Measurements from ENCODE around the gene SYNC.

SYNC gene

DNA sequence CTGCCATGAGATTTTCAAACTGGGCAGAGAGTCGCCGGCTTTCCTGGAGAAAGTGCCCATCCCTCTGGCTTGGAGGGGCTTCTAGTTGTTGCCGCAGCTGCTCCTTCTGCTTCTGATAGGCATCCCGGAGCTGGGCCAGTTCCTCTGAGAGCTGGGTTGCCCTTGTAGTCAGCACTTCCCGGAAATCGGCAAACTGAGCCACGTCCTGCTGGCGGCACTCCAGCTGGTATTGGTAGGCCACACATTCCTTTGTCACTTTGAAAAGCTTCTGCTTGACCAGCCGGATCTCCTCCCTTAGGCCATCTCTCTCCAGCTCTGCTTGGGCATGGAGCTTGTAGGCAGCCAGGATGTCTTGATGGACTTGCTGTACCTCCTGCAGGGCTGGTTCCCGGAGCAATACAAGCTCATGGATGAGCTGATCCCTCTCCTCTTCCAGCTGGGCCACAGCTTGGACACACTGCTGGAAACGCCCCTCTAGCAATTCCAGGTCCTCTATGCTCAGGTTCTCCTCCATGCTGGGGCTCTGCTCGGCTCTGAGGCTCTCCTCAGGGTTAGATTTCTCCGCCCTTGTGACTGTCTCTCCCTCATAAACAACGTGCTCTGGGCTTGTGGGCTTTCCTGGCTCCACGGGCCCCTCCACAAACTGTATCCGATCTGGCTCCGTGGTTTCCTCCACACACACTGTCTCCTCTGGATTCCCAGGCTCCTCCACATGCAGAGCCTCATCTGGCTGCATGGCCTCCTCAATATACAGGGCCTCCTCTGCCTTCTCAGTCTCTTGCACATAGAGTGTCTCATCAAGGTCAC is 7.3 kb downstream of the SYNC start:
- Histone ChIP-seq H3K18ac (ENCODE audit: low read length) (no peak overlapping the region), H3K79me1 (ENCODE audit: low read length) (no peaks in the 10 kb centered on the region), H3K27ac (ENCODE audit: low read depth, low read length) (no peak overlapping the region), H4K5ac (ENCODE audit: low read length) (no peak overlapping the region), H3K36me3 (ENCODE audit: control insufficient read depth, insufficient read depth, low read length) (no peaks in the 10 kb centered on the region), H2BK120ac (ENCODE audit: low read depth, low read length) (no peak overlapping the region), H3K9ac (ENCODE audit: low read length) (no peak overlapping the region), H3K4me3 (ENCODE audit: low read length) (no peak overlapping the region), H3K23ac (ENCODE audit: low read length) (no peak overlapping the region), H2BK15ac (replicated peaks; ENCODE audit: low read depth) (no peak overlapping the region), H4K8ac (ENCODE audit: low read depth, low read length) (no peak overlapping the region), H3K56ac (ENCODE audit: low read length) (no peak overlapping the region), H3K79me2 (ENCODE audit: control insufficient read depth, insufficient read depth, low read length) (no peaks in the 10 kb centered on the region), H3K4me1 (ENCODE audit: control insufficient read depth, low read depth, low read length) (no peaks in the 10 kb centered on the region), H2BK5ac (ENCODE audit: low read length) (no peak overlapping the region), H3K27me3 (ENCODE audit: insufficient read depth, low read length, poor library complexity) (no peaks in the 10 kb centered on the region), H3K4ac (ENCODE audit: low read depth, low read length) (no peak overlapping the region), H2AK5ac (ENCODE audit: low read length) (no peak overlapping the region), H3K4me2 (ENCODE audit: low read length) (no peak overlapping the region)
- WGBS (ENCODE audit: extremely low coverage, insufficient coverage, low lambda C conversion rate): no CpG with 5 or more reads among the region's 17 CpGs
- DNase-seq: no peak

DNA sequence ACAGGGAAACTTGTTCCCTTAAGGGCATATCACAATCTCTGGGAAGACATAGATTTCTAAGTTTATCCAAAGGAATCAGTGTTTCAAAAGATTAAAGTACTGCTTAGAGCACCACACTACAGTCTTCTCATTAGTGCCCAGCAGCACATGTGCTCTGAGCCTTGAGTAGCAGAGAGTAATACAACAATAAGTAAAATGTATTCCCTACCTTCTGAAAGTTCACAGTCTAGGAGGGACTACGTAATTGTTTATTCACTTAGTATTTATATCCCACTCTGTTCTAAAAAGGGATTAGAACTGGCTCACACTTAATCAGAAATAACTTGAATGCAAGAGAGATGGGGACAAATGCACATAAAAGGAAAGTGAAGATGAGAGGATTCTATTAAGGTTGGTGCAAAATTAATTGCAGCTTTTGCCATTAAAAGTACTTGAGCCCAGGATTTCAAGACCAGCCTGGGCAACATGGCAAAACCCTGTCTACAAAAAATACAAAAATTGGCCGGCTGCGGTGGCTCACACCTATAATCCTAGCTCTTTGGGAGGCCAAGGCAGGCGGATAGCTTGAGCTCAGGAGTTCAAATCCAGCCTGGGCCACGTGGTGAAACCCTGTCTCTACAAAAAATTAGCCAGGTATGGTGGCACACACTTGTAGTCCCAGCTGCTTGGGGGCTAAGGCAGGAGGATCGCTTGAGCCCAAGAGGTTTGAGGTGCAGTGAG is 9.0 kb downstream of the SYNC start:
- Histone ChIP-seq H3K27ac (ENCODE audit: low read depth, low read length) (no peak overlapping the region), H3K23ac (ENCODE audit: low read length) (no peak overlapping the region), H3K18ac (ENCODE audit: low read length) (no peak overlapping the region), H2BK120ac (ENCODE audit: low read depth, low read length) (no peak overlapping the region), H2BK15ac (replicated peaks; ENCODE audit: low read depth) (no peak overlapping the region), H3K4me2 (ENCODE audit: low read length) (no peak overlapping the region), H3K79me2 (ENCODE audit: control insufficient read depth, insufficient read depth, low read length) (no peaks in the 10 kb centered on the region), H3K36me3 (ENCODE audit: control insufficient read depth, insufficient read depth, low read length) (no peaks in the 10 kb centered on the region), H2BK5ac (ENCODE audit: low read length) (no peak overlapping the region), H3K4ac (ENCODE audit: low read depth, low read length) (no peak overlapping the region), H3K4me3 (ENCODE audit: low read length) (no peak overlapping the region), H3K27me3 (ENCODE audit: insufficient read depth, low read length, poor library complexity) (no peaks in the 10 kb centered on the region), H4K5ac (ENCODE audit: low read length) (no peak overlapping the region), H2AK5ac (ENCODE audit: low read length) (no peak overlapping the region), H3K79me1 (ENCODE audit: low read length) (no peaks in the 10 kb centered on the region), H3K9ac (ENCODE audit: low read length) (no peak overlapping the region), H4K8ac (ENCODE audit: low read depth, low read length) (no peak overlapping the region), H3K4me1 (ENCODE audit: control insufficient read depth, low read depth, low read length) (no peaks in the 10 kb centered on the region), H3K56ac (ENCODE audit: low read length) (no peak overlapping the region)
- DNase-seq: no peak
- no CpG with 5 or more reads among the region's 6 CpGs for WGBS (ENCODE audit: extremely low coverage, insufficient coverage, low lambda C conversion rate)

DNA sequence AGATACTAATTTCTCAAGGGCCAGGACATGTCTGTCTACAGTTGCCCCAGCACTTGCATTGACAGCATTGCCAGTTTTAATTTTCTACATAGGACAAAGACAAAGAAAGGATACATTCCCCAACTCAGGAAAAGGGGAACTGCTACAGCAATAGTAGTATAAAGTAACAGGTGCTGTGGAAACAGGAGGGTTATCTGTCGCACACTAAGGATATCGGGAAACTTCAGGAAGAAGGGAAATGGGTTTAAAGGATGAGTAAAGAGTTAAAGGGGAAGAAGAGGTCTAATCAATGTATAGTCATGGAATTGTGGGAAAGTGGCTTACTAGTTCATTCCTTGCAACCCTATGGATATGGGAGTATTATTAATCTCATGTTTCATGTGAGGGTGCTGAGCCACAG is 16.2 kb downstream of the SYNC start:
- Histone ChIP-seq H3K9ac (ENCODE audit: low read length) (no peak overlapping the region), H2BK15ac (replicated peaks; ENCODE audit: low read depth) (no peak overlapping the region), H3K36me3 (ENCODE audit: control insufficient read depth, insufficient read depth, low read length) (peaks cover 7% of the 10 kb centered on the region), H3K4me3 (ENCODE audit: low read length) (no peak overlapping the region), H3K18ac (ENCODE audit: low read length) (no peak overlapping the region), H3K79me2 (ENCODE audit: control insufficient read depth, insufficient read depth, low read length) (no peaks in the 10 kb centered on the region), H3K79me1 (ENCODE audit: low read length) (no peaks in the 10 kb centered on the region), H3K27me3 (ENCODE audit: insufficient read depth, low read length, poor library complexity) (no peaks in the 10 kb centered on the region), H4K8ac (ENCODE audit: low read depth, low read length) (no peak overlapping the region), H3K56ac (ENCODE audit: low read length) (no peak overlapping the region), H3K4me1 (ENCODE audit: control insufficient read depth, low read depth, low read length) (no peaks in the 10 kb centered on the region), H3K4ac (ENCODE audit: low read depth, low read length) (no peak overlapping the region), H2BK5ac (ENCODE audit: low read length) (no peak overlapping the region), H3K4me2 (ENCODE audit: low read length) (no peak overlapping the region), H2BK120ac (ENCODE audit: low read depth, low read length) (no peak overlapping the region), H4K5ac (ENCODE audit: low read length) (no peak overlapping the region), H3K27ac (ENCODE audit: low read depth, low read length) (no peak overlapping the region), H2AK5ac (ENCODE audit: low read length) (no peak overlapping the region), H3K23ac (ENCODE audit: low read length) (no peak overlapping the region)
- DNase-seq: no peak
- 100% methylated on average over 1 of the region's 2 CpGs for WGBS (ENCODE audit: extremely low coverage, insufficient coverage, low lambda C conversion rate)

DNA sequence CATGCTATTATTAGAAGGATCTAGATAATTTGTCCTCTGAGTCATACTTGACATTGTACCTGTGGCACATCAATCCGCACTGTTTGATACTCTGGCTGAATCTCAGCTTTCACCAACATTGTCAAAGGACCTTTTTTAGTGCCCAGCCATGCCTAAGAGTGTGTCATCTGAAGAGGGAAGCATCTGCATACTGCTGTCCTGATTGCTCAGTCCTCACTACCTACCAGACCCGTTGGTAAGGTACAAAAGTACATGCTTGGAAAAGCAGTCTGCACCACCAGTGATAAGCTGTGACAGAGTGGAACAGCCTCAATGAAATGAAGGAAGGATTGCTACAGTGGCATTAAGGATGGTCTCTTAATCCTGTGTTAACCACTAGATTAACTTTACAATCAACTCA is 17.1 kb downstream of the SYNC start:
- H3K36me3 ChIP-seq (ENCODE audit: control insufficient read depth, insufficient read depth, low read length): peaks cover 9% of the 10 kb centered on the region

DNA sequence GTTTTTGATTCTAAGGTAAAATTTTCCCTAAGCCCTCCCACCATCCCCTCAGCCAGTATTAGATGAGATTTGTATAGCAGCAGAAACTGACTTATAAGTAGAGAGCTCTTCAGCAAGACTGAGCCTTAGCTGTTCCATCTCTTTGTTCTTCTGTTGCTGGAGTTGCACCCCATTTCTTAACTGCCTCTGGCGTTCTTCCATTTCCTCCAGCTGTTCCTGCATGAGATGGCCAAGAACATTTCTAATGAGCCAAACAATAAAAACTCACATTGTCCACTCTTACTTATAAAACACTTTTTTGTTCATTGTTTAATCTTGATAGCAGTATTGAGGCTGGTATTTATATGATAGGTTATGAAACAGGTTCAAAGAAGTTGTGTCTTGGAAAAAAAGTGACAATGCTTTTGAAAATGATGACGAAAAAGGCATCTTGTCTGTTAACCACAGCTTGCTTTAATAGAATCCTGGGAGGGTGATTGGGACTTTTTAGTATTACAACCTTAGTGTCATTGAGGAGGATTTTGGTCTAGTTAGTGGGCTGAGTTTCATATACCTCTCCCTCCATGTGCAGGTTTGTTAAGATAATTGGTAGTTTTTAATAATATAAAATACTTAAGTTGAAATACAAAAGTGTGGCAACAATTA is 18.3 kb downstream of the SYNC start:
- no peak overlapping the region for H2BK120ac ChIP-seq (ENCODE audit: low read depth, low read length)
- no peak overlapping the region for H4K5ac ChIP-seq (ENCODE audit: low read length)
- no peak overlapping the region for H3K18ac ChIP-seq (ENCODE audit: low read length)
- H3K56ac ChIP-seq (ENCODE audit: low read length): no peak overlapping the region
- H3K4me2 ChIP-seq (ENCODE audit: low read length): no peak overlapping the region
- H2AK5ac ChIP-seq (ENCODE audit: low read length): no peak overlapping the region
- H3K27me3 ChIP-seq (ENCODE audit: insufficient read depth, low read length, poor library complexity): no peaks in the 10 kb centered on the region
- H3K9ac ChIP-seq (ENCODE audit: low read length): no peak overlapping the region
- H4K8ac ChIP-seq (ENCODE audit: low read depth, low read length): no peak overlapping the region
- no peaks in the 10 kb centered on the region for H3K4me1 ChIP-seq (ENCODE audit: control insufficient read depth, low read depth, low read length)
- WGBS (ENCODE audit: extremely low coverage, insufficient coverage, low lambda C conversion rate): no CpG with 5 or more reads among the region's 2 CpGs
- no peak overlapping the region for H3K4me3 ChIP-seq (ENCODE audit: low read length)
- H3K23ac ChIP-seq (ENCODE audit: low read length): no peak overlapping the region
- H3K79me1 ChIP-seq (ENCODE audit: low read length): no peaks in the 10 kb centered on the region
- no peaks in the 10 kb centered on the region for H3K79me2 ChIP-seq (ENCODE audit: control insufficient read depth, insufficient read depth, low read length)
- H2BK5ac ChIP-seq (ENCODE audit: low read length): no peak overlapping the region
- no peak overlapping the region for H3K4ac ChIP-seq (ENCODE audit: low read depth, low read length)
- H3K36me3 ChIP-seq (ENCODE audit: control insufficient read depth, insufficient read depth, low read length): peaks cover 10% of the 10 kb centered on the region
- H3K27ac ChIP-seq (ENCODE audit: low read depth, low read length): no peak overlapping the region
- no peak overlapping the region for H2BK15ac ChIP-seq (replicated peaks; ENCODE audit: low read depth)
- DNase-seq: no peak

More for the DNA sequence above, 17.1 kb downstream of the SYNC start:
- no CpG with 5 or more reads among the region's 2 CpGs for WGBS (ENCODE audit: extremely low coverage, insufficient coverage, low lambda C conversion rate)
- no peak overlapping the region for H3K27ac ChIP-seq (ENCODE audit: low read depth, low read length)
- no peak overlapping the region for H3K4ac ChIP-seq (ENCODE audit: low read depth, low read length)
- no peak overlapping the region for H3K4me3 ChIP-seq (ENCODE audit: low read length)
- no peak for DNase-seq
- H2BK5ac ChIP-seq (ENCODE audit: low read length): no peak overlapping the region
- no peak overlapping the region for H2BK15ac ChIP-seq (replicated peaks; ENCODE audit: low read depth)
- H3K9ac ChIP-seq (ENCODE audit: low read length): no peak overlapping the region
- H3K4me2 ChIP-seq (ENCODE audit: low read length): no peak overlapping the region
- no peak overlapping the region for H2AK5ac ChIP-seq (ENCODE audit: low read length)
- no peaks in the 10 kb centered on the region for H3K79me2 ChIP-seq (ENCODE audit: control insufficient read depth, insufficient read depth, low read length)
- H2BK120ac ChIP-seq (ENCODE audit: low read depth, low read length): no peak overlapping the region
- H3K23ac ChIP-seq (ENCODE audit: low read length): no peak overlapping the region
- H3K4me1 ChIP-seq (ENCODE audit: control insufficient read depth, low read depth, low read length): no peaks in the 10 kb centered on the region
- no peak overlapping the region for H4K5ac ChIP-seq (ENCODE audit: low read length)
- H3K79me1 ChIP-seq (ENCODE audit: low read length): no peaks in the 10 kb centered on the region
- H3K27me3 ChIP-seq (ENCODE audit: insufficient read depth, low read length, poor library complexity): no peaks in the 10 kb centered on the region
- H4K8ac ChIP-seq (ENCODE audit: low read depth, low read length): no peak overlapping the region
- H3K56ac ChIP-seq (ENCODE audit: low read length): no peak overlapping the region
- no peak overlapping the region for H3K18ac ChIP-seq (ENCODE audit: low read length)
